ENCODE data around the gene APP. TPM values are rescaled to one million over a fixed set of nuclear protein-coding genes. Genes with fewer than 3 reads are reported as not detected.

Gene APP
- total RNA-seq, 1 donor, result 373 TPM

- H2AFZ ChIP-seq (ENCODE audit: low read length), result no peak overlapping the region
- DNase-seq (ENCODE audit: insufficient read length, low spot score, missing footprints), result no peak
- H3K9me3 ChIP-seq (ENCODE audit: low read depth, low read length), result no peaks in the 10 kb centered on the region
- no peaks in the 10 kb centered on the region for H3K27me3 ChIP-seq (ENCODE audit: insufficient read depth, low read length)
- H4K20me1 ChIP-seq (ENCODE audit: insufficient read depth, low read length), result no peaks in the 10 kb centered on the region
- TF ChIP-seq CTCF (IDR thresholded peaks at IDR 0.05; ENCODE audit: extremely low read depth, low read depth, low read length), result no peak
- no peak overlapping the region for H3K4me3 ChIP-seq (ENCODE audit: insufficient read depth, low read length)
- H3K79me2 ChIP-seq (ENCODE audit: insufficient read depth, low read length), result no peaks in the 10 kb centered on the region
- H3K36me3 ChIP-seq (ENCODE audit: insufficient read depth, low read length), result peaks cover 12% of the 10 kb centered on the region
- H3K27ac ChIP-seq (ENCODE audit: low read depth, low read length), result no peak overlapping the region
- H3K4me2 ChIP-seq (ENCODE audit: insufficient read depth, low read length), result no peak overlapping the region
- H3K4me1 ChIP-seq (ENCODE audit: insufficient read depth, low read length), result no peaks in the 10 kb centered on the region
Observed at GRCh38 chr21:25885405-25885804, 285.2 kb downstream of the APP start.

- H2AFZ ChIP-seq (ENCODE audit: low read length), result no peak overlapping the region
- H4K20me1 ChIP-seq (ENCODE audit: insufficient read depth, low read length), result no peaks in the 10 kb centered on the region
- no peaks in the 10 kb centered on the region for H3K79me2 ChIP-seq (ENCODE audit: insufficient read depth, low read length)
- no peak overlapping the region for H3K27ac ChIP-seq (ENCODE audit: low read depth, low read length)
- H3K4me3 ChIP-seq (ENCODE audit: insufficient read depth, low read length), result no peak overlapping the region
- no peaks in the 10 kb centered on the region for H3K27me3 ChIP-seq (ENCODE audit: insufficient read depth, low read length)
- no peaks in the 10 kb centered on the region for H3K4me1 ChIP-seq (ENCODE audit: insufficient read depth, low read length)
- H3K4me2 ChIP-seq (ENCODE audit: insufficient read depth, low read length), result no peak overlapping the region
- TF ChIP-seq CTCF (IDR thresholded peaks at IDR 0.05; ENCODE audit: extremely low read depth, low read depth, low read length), result no peak
- H3K36me3 ChIP-seq (ENCODE audit: insufficient read depth, low read length), result peaks cover 12% of the 10 kb centered on the region
- no peaks in the 10 kb centered on the region for H3K9me3 ChIP-seq (ENCODE audit: low read depth, low read length)
- DNase-seq (ENCODE audit: insufficient read length, low spot score, missing footprints), result no peak
Observed at GRCh38 chr21:25884311-25884710, 286.3 kb downstream of the APP start.

- Histone ChIP-seq H3K36me3 (ENCODE audit: insufficient read depth, low read length) (peaks cover 10% of the 10 kb centered on the region), H4K20me1 (ENCODE audit: insufficient read depth, low read length) (no peaks in the 10 kb centered on the region), H3K27ac (ENCODE audit: low read depth, low read length) (no peak overlapping the region), H3K9me3 (ENCODE audit: low read depth, low read length) (no peaks in the 10 kb centered on the region), H3K4me2 (ENCODE audit: insufficient read depth, low read length) (no peak overlapping the region), H3K4me3 (ENCODE audit: insufficient read depth, low read length) (no peak overlapping the region), H3K4me1 (ENCODE audit: insufficient read depth, low read length) (no peaks in the 10 kb centered on the region), H2AFZ (ENCODE audit: low read length) (no peak overlapping the region), H3K27me3 (ENCODE audit: insufficient read depth, low read length) (no peaks in the 10 kb centered on the region), H3K79me2 (ENCODE audit: insufficient read depth, low read length) (no peaks in the 10 kb centered on the region)
- TF ChIP-seq CTCF (IDR thresholded peaks at IDR 0.05; ENCODE audit: extremely low read depth, low read depth, low read length), result peak; percentile 97
- peak; percentile 88 for DNase-seq (ENCODE audit: insufficient read length, low spot score, missing footprints)
Observed at GRCh38 chr21:25881524-25882376, 288.8 kb downstream of the APP start.

- Histone ChIP-seq H3K4me1 (ENCODE audit: insufficient read depth, low read length) (no peaks in the 10 kb centered on the region), H3K27me3 (ENCODE audit: insufficient read depth, low read length) (no peaks in the 10 kb centered on the region), H3K9me3 (ENCODE audit: low read depth, low read length) (no peaks in the 10 kb centered on the region), H3K4me3 (ENCODE audit: insufficient read depth, low read length) (no peak overlapping the region), H3K36me3 (ENCODE audit: insufficient read depth, low read length) (peaks cover 8% of the 10 kb centered on the region), H3K4me2 (ENCODE audit: insufficient read depth, low read length) (no peak overlapping the region), H2AFZ (ENCODE audit: low read length) (no peak overlapping the region), H4K20me1 (ENCODE audit: insufficient read depth, low read length) (no peaks in the 10 kb centered on the region), H3K27ac (ENCODE audit: low read depth, low read length) (no peak overlapping the region), H3K79me2 (ENCODE audit: insufficient read depth, low read length) (no peaks in the 10 kb centered on the region)
- TF ChIP-seq CTCF (IDR thresholded peaks at IDR 0.05; ENCODE audit: extremely low read depth, low read depth, low read length), result no peak
- DNase-seq (ENCODE audit: insufficient read length, low spot score, missing footprints), result no peak
Observed at GRCh38 chr21:25879203-25879602, 291.4 kb downstream of the APP start.

Data from osteoblast (primary cell).